HUDEP-2 (cell line): ENCODE data around the gene PXMP2.
"Not testable (repeated sequence)": the region's sequence is repeated elsewhere in the genome, so short reads cannot be mapped to it uniquely, and the experiment has no call there.

Experiments
- DNase-seq, 76 experiments: peaks; one replicate each; lab custom pipeline; 2025; ENCODE audit not compliant: unreplicated experiment in 76 of 76; lab: John Stamatoyannopoulos, UW

The PXMP2 gene

DNA sequence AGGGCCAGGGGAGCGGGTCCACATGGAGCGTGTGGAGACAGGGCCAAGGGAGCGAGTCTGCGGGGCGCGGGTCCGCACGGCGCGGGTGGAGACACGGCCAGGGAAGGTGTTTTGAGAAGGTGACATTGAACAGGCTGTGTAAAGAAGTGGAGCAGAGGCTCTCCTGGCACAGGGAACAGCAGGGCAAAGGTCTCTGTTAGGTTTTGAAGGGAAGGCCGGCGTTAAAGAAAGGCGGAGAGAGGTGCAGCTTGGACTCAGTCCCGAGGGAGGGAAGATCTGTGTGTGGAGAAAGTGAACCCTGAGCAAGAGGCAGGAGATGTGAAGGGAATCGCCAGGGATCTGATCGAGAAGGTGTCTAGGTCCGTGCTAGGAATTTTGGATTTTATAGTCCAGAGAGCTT lies 1.8 kb downstream of the PXMP2 start:
- DNase-seq, result no peak

DNA sequence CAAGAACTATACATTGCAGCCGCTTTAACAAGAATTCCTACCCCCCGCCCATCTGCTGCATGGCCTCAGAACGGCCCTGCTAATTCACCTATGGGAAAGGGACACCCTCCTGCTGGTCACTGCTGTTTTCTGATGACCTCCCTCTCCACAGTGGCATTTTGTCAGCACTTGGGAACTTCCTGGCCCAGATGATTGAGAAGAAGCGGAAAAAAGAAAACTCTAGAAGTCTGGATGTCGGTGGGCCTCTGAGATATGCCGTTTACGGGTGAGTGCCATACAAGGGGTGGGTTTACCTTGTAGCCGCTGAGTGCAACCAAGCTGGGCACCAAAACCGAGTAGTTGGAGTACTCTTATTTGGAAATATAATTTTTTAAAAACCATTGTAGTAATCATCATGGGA lies 2.7 kb downstream of the PXMP2 start:
- no peak for DNase-seq

DNA sequence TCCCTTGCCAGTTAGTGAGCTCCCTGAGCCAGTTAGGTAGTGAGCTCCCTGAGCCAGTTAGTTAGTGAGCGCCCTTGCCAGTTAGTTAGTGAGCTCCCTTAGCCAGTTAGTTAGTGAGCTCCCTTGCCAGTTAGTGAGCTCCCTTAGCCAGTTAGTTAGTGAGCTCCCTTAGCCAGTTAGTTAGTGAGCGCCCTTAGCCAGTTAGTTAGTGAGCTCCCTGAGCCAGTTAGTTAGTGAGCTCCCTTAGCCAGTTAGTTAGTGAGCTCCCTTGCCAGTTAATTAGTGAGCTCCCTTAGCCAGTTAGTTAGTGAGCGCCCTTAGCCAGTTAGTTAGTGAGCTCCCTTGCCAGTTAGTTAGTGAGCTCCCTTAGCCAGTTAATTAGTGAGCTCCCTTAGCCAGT lies 4.6 kb downstream of the PXMP2 start:
- DNase-seq, result not testable (repeated sequence)

DNA sequence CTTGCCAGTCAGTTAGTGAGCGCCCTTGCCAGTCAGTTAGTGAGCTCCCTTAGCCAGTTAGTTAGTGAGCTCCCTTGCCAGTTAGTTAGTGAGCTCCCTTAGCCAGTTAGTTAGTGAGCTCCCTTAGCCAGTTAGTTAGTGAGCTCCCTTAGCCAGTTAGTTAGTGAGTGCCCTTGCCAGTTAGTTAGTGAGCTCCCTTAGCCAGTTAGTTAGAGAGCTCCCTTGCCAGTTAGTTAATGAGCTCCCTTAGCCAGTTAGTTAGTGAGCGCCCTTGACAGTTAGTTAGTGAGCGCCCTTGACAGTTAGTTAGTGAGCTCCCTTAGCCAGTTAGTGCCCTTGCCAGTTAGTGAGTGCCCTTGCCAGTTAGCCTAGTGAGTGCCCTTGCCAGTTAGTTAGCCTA lies 7.5 kb downstream of the PXMP2 start:
- DNase-seq, result not testable (repeated sequence)

DNA sequence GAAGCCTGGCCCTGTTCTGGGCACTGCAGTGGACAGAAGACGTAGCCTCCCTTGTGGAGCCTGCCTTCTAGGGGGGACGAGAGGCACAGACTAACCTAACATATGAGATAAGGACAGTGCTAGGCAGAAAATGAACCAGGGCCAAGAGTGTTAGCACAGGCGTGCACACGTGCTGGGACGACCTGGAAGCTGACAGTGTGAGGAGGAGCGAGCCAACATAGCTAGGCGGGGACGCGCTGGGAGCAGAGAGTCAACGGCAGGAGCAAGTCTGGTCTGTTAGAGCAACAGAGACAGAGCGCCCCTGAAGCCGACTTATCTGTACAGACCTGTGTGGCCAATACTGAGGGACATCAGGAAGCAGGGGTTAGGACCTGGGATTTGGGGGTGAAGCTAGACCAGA lies 8.0 kb downstream of the PXMP2 start:
- DNase-seq, result peak in 8 of 76 experiments; percentile 10 to 62 (median 25)

DNA sequence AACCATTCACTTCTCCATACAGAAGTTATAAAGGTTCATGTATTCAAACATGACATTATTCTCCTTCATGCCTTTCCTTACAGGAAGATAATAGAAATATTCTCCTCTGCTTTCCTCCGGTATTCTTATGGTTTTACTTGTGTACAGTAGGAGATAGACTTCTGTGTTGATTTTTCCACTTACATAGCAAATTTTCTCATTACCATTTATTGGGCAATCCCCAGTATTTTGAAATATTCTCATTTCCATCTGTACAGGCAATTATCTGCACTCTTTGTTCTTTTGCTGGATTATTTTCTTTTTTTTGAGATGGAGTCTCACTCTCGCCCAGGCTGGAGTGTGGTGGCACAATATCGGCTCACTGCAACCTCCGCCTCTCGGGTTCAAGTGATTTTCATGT lies 11.0 kb downstream of the PXMP2 start:
- DNase-seq, result no peak

DNA sequence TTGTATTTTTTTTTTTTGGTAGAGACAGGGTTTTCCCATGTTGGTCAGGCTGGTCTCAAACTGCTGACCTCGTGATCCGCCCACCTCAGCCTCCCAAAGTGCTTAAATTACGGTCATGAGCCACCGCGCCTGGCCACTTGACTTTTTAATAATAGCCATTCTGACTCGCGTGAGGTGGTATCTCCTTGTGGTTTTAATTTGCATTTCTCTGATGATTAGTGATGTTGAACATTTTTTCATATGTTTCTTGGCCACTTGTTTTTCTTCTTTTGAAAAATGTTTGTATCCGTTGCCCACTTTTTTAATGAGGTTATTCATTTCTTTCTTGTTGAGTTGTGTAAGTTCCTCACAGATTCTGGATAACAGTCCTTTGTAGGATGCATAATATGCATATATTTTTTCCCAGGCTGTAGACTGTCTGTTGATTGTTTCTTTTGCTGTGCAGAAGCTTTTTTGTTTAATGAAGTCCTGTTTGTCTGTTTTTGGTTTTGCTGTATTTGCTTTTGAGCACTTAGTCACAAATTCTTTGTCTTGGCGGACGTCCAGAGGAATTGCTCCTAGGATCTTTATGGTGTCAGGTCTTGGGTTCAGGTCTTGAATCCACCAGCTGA lies 12.9 kb downstream of the PXMP2 start:
- no peak for DNase-seq

DNA sequence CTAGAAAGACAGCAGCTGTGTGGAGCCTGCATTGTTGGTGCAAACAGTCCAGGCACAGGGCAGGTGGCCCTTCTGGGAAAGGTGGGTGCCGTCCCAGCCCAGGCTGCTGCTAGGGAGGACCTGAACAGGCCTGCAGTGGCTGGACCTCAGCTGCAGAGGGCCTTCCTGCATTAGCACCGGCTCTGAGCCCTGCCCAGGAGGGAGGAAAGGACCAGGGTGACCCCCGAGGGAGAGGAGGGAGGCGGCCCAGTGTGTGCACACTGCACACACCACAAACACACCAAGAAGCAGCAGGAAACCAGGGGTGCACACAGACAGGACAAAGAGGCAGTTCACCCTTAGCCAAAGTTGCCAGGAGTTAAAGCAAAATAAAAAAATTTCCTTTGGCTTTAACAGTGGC lies 15.3 kb downstream of the PXMP2 start:
- no peak for DNase-seq

DNA sequence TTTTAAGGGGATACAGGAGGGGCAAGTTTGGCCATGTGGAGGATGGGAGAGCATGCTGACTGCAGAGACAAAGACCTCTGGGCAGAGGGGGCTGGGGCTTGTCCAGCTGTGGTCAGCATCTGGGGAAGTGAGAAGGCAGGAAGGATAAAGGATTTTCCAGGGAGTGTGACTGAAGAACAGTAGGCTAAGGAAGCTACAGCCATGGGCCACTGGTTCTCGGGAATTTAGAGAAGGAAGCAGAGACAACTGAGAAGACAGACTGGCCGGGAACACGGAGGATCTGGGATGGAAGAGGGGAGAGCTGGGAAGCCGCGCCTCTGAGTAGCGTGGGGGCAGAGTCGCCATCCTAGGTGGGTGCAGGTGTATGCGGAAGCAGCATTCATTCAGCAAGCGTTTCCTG lies 16.3 kb downstream of the PXMP2 start:
- DNase-seq, result no peak

DNA sequence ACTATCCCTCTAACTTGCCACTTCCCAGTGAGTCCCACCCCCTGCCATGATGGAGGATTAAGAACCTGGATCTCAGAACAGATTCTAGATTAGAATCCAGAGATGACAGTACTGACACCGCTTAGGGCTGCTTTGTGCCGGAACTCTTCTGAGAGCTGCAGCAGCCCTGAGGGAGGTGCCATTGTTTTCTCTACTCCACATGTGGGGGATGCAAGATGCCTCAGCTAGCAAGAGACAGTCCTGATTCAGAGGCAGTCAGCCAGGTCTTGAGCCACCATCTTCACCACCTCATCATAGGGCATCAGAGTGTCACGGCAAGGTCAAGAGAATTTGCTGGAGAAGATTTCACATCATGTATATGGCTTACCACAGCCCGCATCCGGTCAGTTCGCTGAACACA lies 19.9 kb downstream of the PXMP2 start:
- DNase-seq, result no peak

DNA sequence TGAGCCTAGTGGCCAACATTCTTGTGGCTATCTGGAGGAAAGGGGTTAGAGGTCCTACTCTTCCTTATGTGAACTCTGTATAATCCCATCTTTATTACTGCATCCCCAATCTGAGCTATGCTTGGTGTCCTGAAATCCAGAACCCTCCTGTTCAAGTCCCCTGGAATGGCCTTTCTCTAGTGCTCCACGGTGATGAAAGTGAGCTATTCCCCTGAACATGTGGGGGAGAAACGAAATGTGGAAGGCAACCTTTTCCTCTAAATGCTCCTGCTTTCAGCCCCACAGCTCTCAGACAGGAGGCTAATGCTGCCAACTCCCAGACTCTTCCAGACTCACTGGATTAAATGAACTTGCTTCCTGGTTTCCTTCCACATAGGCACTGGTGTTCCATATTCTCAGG lies 20.8 kb downstream of the PXMP2 start:
- no peak for DNase-seq

DNA sequence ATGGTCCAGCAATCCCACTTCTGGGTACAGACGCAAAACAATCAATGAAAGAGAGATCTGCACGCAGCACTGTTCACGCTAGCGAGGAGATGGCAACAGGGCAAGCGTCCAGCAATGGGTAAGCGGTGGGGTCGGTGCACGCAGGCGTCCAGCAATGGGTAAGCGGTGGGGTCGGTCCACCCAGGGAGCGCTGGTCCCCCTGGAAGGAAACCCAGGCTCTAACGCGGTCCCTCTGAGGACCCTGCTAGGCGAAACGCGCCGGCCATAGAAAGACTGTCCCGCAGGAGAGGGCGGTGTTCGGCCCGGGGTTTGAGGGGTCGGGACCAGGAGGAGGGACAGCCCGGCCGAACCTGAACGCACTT lies 22.6 kb downstream of the PXMP2 start:
- DNase-seq, result peak in 1 of 76 experiments; percentile 29

DNA sequence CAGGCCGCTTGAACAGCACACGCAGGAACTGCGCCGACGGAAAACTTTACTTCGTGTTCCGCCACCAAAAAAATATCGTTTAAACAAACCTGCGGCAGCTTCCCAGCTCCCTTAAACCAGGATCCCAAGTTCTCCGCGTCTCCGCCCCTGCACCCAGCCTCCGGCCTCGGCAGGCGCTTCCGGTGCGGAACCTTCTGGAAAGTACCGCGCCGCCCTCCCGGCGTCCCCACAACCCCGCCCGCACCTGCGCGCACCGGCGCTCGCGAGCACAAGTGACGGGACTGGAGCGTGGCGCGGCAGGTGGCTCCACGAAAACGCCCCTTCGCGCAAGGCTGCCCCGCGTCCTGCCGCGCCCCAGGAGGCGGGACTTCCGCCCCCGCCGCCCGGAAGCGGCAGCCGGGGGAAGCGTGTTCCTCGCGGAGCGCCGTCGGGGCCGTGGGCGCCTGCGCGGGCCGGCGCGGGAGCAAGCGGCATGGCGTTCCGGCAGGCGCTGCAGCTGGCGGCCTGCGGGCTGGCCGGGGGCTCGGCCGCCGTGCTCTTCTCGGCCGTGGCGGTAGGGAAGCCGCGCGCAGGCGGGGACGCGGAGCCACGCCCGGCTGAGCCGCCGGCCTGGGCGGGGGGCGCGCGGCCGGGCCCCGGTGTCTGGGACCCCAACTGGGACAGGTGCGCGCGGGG lies 23.2 kb downstream of the PXMP2 start, which contains the start of gene PGAM5:
Gene PGAM5 (plus strand): TSS at position 438 of the 675 bp plus-strand sequence. CDS start 35 bp downstream, at position 473.
- DNase-seq, result peak in 70 of 76 experiments; percentile 6 to 81 (median 58)

DNA sequence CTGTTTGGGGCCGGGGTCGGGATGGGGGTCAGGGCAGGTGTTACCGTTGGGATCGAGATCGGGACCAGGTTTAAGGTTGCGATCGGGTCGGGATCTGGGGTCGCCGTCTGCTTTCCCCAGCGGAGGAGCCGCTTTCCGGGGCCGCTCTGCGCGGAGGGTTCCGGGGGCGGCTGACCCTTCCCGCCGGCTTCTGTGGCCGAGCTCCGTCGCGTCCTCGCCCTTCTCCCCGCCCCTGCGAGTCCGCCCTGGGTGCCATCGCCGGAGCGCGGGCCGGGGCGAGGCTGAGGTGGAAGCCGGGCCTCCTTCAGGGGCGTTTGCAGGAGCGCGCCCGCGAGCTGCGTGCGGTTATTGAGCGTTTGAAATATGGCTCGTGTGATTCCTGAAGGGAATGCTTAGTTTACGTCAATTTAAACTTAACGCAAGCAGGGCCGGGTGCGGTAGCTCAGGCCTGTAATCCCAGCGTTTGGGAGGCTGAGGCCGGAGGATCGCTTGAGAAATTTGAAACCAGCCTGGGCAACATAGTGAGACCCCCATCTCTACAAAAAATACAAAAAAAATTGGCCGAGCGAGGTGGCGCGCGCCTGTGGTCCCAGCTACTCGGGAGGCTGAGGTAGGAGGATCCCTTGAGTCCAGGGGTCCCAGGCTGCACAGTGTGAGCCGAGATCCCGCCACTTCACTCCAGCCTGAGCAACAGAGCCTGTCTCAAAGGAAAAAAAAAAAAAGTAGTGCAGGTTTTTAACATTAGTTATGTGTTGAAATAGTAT lies 23.9 kb downstream of the PXMP2 start:
- DNase-seq, result peak in 15 of 76 experiments; percentile 12 to 34 (median 18)

DNA sequence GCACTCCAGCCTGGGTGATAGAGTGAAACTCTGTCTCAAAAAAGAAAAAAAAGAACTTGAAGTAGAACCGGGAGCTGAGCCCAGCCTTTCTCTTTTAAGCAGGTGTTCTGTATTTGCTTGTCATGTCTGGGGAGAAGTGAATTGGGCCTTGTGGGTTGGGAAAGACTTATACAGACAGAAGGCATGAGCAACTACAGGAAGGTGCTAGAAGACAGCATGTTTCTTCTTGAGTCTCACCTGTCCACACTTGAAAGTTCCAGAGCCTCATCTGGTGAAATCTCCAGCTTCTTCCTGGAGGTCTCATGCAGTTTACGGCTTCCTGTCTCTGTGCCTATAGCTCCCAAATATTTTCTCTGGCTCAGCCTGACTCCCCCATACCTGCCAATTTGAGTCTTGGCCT lies 25.7 kb downstream of the PXMP2 start:
- DNase-seq, result no peak

DNA sequence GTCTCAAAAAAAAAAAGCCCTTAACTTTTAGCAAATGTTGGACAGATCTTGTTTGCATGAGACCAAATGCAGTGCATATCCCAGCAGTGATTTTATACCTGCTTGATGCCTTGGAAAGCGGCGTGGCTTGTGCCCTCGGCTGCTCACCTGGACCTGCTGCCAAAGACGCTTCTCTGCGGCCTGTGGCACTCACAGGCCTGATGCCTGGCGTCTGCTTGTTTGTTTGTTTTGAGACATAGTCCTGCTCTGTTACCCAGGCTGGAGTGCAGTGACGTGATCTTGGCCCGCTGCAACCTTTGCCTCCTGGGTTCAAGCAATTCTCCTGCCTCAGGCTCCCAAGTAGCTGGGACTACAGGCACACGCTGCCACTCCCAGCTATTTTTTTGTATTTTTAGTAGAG lies 28.5 kb downstream of the PXMP2 start:
- DNase-seq, result no peak

DNA sequence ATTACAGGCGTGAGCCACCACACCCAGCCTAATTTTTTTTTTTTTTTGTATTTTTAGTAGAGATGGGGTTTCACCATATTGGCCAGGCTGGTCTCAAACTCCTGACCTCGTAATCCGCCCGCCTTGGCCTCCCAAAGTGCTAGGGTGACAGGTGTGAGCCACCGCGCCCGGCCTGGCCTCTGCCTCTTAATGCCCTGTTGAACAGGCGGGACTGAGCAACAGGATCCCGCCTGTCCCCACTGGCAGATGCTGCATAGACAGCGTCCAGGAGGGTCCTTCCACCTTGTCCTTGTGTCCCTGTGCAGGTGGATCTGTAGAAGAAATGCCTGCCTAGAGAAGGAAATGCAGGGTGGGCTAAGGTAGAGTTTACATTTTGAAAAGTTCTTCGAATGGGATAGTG lies 29.0 kb downstream of the PXMP2 start:
- DNase-seq, result no peak

DNA sequence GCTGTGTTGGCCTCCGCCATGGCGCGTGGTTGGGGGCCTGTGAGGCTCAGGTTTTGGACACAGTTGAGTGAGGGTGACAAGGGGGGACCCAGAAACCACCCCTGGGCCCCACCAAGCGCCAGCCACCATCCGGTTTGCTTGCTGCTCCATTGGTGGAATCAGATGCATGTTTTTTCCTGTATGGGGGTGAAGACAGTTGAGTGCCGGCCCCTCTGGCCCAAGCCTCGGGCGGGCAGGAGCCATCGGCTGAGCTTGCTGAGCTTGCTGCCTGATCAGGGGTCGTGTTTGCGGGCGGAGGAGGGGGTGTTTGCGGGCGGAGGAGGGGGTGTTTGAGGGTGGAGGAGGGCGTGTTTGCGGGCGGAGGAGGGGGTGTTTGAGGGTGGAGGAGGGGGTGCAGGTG lies 29.6 kb downstream of the PXMP2 start:
- no peak for DNase-seq

DNA sequence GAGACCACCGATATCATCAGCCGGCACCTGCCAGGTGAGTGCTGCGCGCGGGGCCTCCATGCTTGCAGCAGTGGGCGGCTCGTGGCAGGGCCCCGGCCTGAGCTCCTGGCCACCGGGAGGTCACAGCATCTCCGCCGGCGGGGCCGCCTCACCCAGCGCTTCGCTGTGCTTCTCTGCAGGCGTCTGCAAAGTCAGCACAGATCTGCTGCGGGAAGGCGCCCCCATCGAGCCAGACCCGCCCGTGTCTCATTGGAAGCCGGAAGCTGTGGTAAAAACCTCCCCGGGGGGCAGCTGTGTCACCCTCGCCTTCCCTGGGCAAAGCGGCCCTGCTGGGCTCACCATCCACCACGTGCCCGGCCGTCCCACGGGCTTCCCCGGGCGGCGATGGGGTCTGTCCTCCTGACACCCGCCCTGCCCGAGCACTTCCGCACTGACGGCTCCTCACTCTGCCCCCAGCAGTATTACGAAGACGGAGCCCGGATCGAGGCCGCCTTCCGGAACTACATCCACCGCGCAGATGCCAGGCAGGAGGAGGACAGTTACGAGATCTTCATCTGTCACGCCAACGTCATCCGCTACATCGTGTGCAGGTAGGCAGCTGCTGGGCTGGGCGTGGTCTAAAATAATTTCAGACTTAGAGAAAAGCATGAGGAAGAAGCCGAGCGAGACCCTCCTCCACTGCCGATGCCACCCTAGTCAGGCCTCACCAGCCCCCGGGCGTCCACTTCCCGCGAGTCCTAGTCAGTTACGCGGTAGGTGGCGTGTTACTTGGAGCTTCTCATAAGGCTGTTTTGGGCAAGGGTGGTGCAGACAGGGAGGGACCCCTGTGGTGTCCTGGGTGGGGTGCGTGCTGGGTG lies 30.4 kb downstream of the PXMP2 start:
- DNase-seq, result no peak

DNA sequence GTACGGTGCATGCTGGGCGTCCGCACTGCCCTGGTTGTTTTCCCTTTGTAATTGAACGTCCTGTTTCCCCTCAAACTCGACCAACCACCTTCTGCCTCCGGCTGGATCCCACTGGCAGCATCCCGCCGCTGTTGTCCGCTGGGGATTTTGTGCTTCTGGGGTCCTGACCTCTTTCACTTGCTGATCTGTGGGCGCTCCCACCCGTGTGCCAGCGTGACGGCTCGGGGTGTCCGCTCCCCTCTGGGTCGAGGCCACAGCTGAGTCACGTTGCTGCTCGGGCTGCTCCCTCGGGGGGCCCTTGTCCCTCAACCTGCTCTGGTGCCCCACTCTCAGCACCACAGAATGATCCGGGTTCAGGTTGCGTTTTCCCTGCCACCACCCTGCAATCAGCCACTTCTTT lies 31.3 kb downstream of the PXMP2 start:
- no peak for DNase-seq
